T-helper 2 cell treated with Interferon-gamma antibody and Interleukin-4, amounts not matched to agents 5 μg/mL and 100 μg/mL, for 36 hours (primary cell): ENCODE measurements around the gene ARMH4.
"Not testable (repeated sequence)": the region's sequence is repeated elsewhere in the genome, so short reads cannot be mapped to it uniquely, and the experiment has no call there.

Experiments
- DNase-seq: peaks from one replicate; pipeline ENCODE4 v3.0.0; 2021; ENCODE audit warnings: low spot score
- H3K27ac Mint-ChIP-seq: one replicate; pipeline ENCODE4 v1.8.0; 2021; ENCODE audit warnings: mild to moderate bottlenecking, mixed read lengths
- H3K27me3 Mint-ChIP-seq: one replicate; pipeline ENCODE4 v1.8.0; 2021; ENCODE audit warnings: low read depth, mixed read lengths
- H3K36me3 Mint-ChIP-seq: one replicate; pipeline ENCODE4 v1.8.0; 2021; ENCODE audit warnings: low read depth, mixed read lengths
- H3K4me1 Mint-ChIP-seq: one replicate; pipeline ENCODE4 v1.8.0; 2021; ENCODE audit warnings: low read depth, mixed read lengths
- H3K4me3 Mint-ChIP-seq: one replicate; pipeline ENCODE4 v1.8.0; 2022; ENCODE audit warnings: mild to moderate bottlenecking, moderate library complexity, mixed read lengths
- H3K9me3 Mint-ChIP-seq: one replicate; pipeline ENCODE4 v1.8.0; 2021; ENCODE audit warnings: mixed read lengths

The ARMH4 gene

GRCh38 chr14:58131386-58131785 lies 20.6 kb downstream of the ARMH4 start:
- H3K4me3 Mint-ChIP-seq: no peak overlapping the region
- peaks cover 5% of the 10 kb centered on the region for H3K27me3 Mint-ChIP-seq
- DNase-seq: no peak
- no peaks in the 10 kb centered on the region for H3K4me1 Mint-ChIP-seq
- no peak overlapping the region for H3K27ac Mint-ChIP-seq
- H3K36me3 Mint-ChIP-seq: no peaks in the 10 kb centered on the region
- H3K9me3 Mint-ChIP-seq: no peaks in the 10 kb centered on the region

DNA sequence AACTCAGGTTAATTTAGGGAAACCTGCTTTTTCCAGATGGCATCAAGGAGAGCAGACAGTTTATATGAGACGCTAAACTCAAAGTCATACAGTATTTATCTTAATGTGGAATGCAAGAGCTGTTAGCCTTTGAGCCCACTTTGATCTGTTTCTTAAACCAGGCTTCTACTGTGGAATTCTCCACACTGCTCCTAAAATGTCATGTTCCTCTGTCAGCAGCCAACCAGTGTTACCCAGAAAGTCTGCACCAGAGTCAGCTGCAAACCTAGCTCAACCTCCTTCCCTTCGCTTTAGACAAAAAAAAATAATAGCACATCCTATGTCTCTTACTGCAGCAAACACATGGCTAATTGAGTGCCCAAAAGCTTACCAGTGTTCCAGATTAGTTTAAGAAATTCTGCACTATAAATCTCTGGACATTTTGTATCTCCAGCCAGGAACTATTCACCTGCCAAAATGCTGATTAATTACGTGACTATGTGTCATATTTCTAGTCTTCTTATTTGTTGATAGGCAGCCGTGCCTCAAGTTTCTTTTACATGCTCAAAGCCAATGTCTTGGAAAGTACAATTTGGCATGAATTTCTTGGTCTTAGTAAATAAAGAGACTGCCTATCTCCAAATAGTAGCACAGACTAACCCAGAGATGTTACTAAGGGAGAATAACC lies 21.8 kb downstream of the ARMH4 start:
- no peak overlapping the region for H3K27ac Mint-ChIP-seq
- H3K27me3 Mint-ChIP-seq: no peaks in the 10 kb centered on the region
- H3K36me3 Mint-ChIP-seq: peaks cover 2% of the 10 kb centered on the region
- H3K4me3 Mint-ChIP-seq: no peak overlapping the region
- no peaks in the 10 kb centered on the region for H3K4me1 Mint-ChIP-seq
- H3K9me3 Mint-ChIP-seq: peaks cover 10% of the 10 kb centered on the region
- DNase-seq: no peak

GRCh38 chr14:58129208-58129607 lies 22.8 kb downstream of the ARMH4 start:
- H3K4me1 Mint-ChIP-seq: no peaks in the 10 kb centered on the region
- H3K36me3 Mint-ChIP-seq: peaks cover 2% of the 10 kb centered on the region
- peaks cover 10% of the 10 kb centered on the region for H3K9me3 Mint-ChIP-seq
- DNase-seq: no peak
- no peak overlapping the region for H3K4me3 Mint-ChIP-seq
- no peaks in the 10 kb centered on the region for H3K27me3 Mint-ChIP-seq
- H3K27ac Mint-ChIP-seq: no peak overlapping the region

- H3K4me1 Mint-ChIP-seq: no peaks in the 10 kb centered on the region
- no peak overlapping the region for H3K27ac Mint-ChIP-seq
- no peaks in the 10 kb centered on the region for H3K27me3 Mint-ChIP-seq
Observed at GRCh38 chr14:58128416-58128815, 23.6 kb downstream of the ARMH4 start.

GRCh38 chr14:58122546-58122945 lies 29.5 kb downstream of the ARMH4 start:
- H3K27ac Mint-ChIP-seq, DNase-seq, H3K4me3 Mint-ChIP-seq, H3K36me3 Mint-ChIP-seq, H3K4me1 Mint-ChIP-seq, H3K27me3 Mint-ChIP-seq: not testable (repeated sequence)
- H3K9me3 Mint-ChIP-seq: peaks cover 10% of the 10 kb centered on the region

More at GRCh38 chr14:58128416-58128815, 23.6 kb downstream of the ARMH4 start:
- Mint-ChIP-seq H3K36me3 (peaks cover 2% of the 10 kb centered on the region), H3K9me3 (peaks cover 10% of the 10 kb centered on the region), H3K4me3 (no peak overlapping the region)
- DNase-seq: no peak

- Mint-ChIP-seq H3K27me3 (peaks cover 7% of the 10 kb centered on the region), H3K36me3 (peaks cover 2% of the 10 kb centered on the region), H3K9me3 (peaks cover 10% of the 10 kb centered on the region), H3K4me3 (no peak overlapping the region), H3K27ac (no peak overlapping the region), H3K4me1 (no peaks in the 10 kb centered on the region)
- DNase-seq: no peak
Observed at GRCh38 chr14:58121530-58122186, 30.4 kb downstream of the ARMH4 start.

- Mint-ChIP-seq H3K27me3 (peaks cover 17% of the 10 kb centered on the region), H3K4me1 (no peaks in the 10 kb centered on the region), H3K27ac (no peak overlapping the region), H3K36me3 (no peaks in the 10 kb centered on the region), H3K4me3 (no peak overlapping the region), H3K9me3 (no peaks in the 10 kb centered on the region)
- DNase-seq: no peak
Observed at GRCh38 chr14:58119381-58119780, 32.6 kb downstream of the ARMH4 start.

DNA sequence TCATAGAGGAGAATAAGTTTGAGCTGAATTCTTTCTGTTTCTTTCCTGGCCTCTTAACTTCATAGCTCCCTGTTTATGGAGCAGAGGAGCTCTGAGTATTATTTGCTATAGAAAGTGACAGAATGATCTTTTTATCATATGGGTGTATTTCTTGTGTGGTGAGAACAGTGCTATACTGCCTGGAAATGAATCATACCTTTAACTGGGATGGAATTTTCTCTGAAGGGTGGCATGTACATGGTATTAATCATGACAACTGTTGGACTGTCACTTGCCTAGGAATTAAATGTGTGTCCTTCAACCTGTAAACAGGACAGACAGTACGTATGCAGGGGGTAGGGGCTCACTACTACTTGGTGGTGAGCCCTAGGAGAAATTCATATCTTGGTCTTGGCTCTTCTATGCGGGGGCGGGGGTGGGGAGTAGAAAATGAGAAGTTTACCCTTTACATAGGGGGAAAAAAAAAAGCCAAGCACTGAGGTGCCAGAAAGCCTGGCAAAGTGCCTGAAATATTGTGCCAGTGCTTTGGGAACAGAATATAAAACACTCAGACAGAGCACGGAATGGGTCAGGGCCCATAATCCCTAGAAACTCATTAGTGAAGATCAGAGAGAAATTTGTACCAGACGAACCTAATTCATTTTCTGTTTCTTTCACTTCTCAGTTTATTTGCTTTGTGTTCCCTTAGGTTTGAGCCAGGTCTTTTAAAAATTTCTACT lies 33.8 kb downstream of the ARMH4 start:
- H3K4me3 Mint-ChIP-seq: no peak overlapping the region
- H3K9me3 Mint-ChIP-seq: no peaks in the 10 kb centered on the region
- peaks cover 20% of the 10 kb centered on the region for H3K27me3 Mint-ChIP-seq
- H3K36me3 Mint-ChIP-seq: no peaks in the 10 kb centered on the region
- H3K27ac Mint-ChIP-seq: no peak overlapping the region
- DNase-seq: no peak
- H3K4me1 Mint-ChIP-seq: no peaks in the 10 kb centered on the region

DNA sequence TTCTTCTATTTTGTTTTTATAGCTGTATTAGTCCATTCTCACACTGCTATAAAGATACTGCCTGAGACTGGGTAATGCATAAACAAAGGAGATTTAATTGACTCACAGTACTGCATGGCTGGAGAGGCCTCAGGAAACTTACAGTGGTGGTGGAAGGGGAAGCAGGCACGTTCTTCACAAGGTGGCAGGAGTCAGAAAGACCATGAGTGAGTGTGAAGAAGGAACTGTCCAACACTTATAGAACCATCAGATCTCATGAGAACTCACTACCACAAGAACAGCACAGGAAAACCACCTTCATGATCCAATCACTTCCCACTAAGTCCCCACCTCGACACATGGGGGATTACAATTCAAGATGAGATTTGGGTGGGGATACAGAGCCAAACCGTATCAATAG lies 42.3 kb downstream of the ARMH4 start:
- DNase-seq: no peak
- no peak overlapping the region for H3K27ac Mint-ChIP-seq
- peaks cover 36% of the 10 kb centered on the region for H3K27me3 Mint-ChIP-seq
- H3K9me3 Mint-ChIP-seq: no peaks in the 10 kb centered on the region
- H3K4me3 Mint-ChIP-seq: no peak overlapping the region
- no peaks in the 10 kb centered on the region for H3K36me3 Mint-ChIP-seq
- no peaks in the 10 kb centered on the region for H3K4me1 Mint-ChIP-seq

GRCh38 chr14:58108717-58109116 lies 43.3 kb downstream of the ARMH4 start:
- H3K4me3 Mint-ChIP-seq: no peak overlapping the region
- H3K4me1 Mint-ChIP-seq: no peaks in the 10 kb centered on the region
- no peak for DNase-seq
- H3K27me3 Mint-ChIP-seq: peaks cover 38% of the 10 kb centered on the region
- H3K36me3 Mint-ChIP-seq: no peaks in the 10 kb centered on the region
- no peaks in the 10 kb centered on the region for H3K9me3 Mint-ChIP-seq
- H3K27ac Mint-ChIP-seq: no peak overlapping the region

GRCh38 chr14:58107947-58108552 lies 44.0 kb downstream of the ARMH4 start:
- no peaks in the 10 kb centered on the region for H3K36me3 Mint-ChIP-seq
- no peaks in the 10 kb centered on the region for H3K4me1 Mint-ChIP-seq
- no peaks in the 10 kb centered on the region for H3K9me3 Mint-ChIP-seq
- no peak overlapping the region for H3K4me3 Mint-ChIP-seq
- H3K27me3 Mint-ChIP-seq: peaks cover 35% of the 10 kb centered on the region
- H3K27ac Mint-ChIP-seq: no peak overlapping the region
- DNase-seq: no peak

DNA sequence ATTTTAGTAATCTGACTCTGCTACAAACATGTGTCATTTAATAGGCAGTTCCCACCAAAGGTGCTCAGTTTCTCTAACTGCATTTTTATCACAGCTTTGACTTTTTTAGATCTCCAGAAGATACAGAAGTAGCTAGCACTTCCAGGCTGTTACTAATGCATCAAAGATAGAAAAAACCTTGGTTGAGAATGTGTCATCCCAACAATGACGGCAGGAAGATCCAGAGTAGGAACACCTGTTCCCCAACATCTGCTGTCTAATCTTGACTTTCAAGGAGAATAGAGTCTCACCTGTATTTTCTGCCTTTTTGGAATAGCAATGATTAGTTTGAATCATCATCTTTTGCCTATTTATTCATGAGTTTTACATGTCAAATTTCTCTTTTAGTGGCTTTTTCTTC lies 45.0 kb downstream of the ARMH4 start:
- H3K27me3 Mint-ChIP-seq: peaks cover 27% of the 10 kb centered on the region

GRCh38 chr14:58106446-58106845 lies 45.6 kb downstream of the ARMH4 start:
- no peak for DNase-seq
- Mint-ChIP-seq H3K36me3 (no peaks in the 10 kb centered on the region), H3K4me1 (no peaks in the 10 kb centered on the region), H3K4me3 (no peak overlapping the region), H3K9me3 (no peaks in the 10 kb centered on the region), H3K27me3 (peaks cover 22% of the 10 kb centered on the region), H3K27ac (no peak overlapping the region)

More for the DNA sequence above, 45.0 kb downstream of the ARMH4 start:
- no peaks in the 10 kb centered on the region for H3K36me3 Mint-ChIP-seq
- H3K4me3 Mint-ChIP-seq: no peak overlapping the region
- no peaks in the 10 kb centered on the region for H3K9me3 Mint-ChIP-seq
- H3K27ac Mint-ChIP-seq: no peak overlapping the region
- no peaks in the 10 kb centered on the region for H3K4me1 Mint-ChIP-seq
- DNase-seq: no peak

DNA sequence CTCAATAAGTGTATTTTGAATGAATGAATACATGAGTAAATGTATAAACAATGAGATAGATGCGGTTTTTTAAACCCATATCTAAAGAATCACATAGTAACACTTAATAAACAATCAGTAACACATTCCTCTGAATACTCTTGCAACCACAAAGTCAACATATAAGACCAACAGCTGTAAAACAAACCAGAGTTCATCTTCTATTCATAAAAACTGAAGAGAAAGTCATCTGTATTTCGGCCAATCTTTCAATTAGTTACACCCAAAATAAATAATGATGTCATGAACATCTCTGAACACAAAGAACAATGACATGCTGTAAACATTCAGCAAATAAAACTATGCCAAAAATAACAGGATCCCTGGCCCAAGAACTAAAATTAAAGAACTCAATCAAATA lies 47.2 kb downstream of the ARMH4 start:
- H3K36me3 Mint-ChIP-seq: no peaks in the 10 kb centered on the region
- no peak for DNase-seq
- H3K4me1 Mint-ChIP-seq: no peaks in the 10 kb centered on the region
- H3K4me3 Mint-ChIP-seq: no peak overlapping the region
- no peak overlapping the region for H3K27ac Mint-ChIP-seq
- H3K9me3 Mint-ChIP-seq: no peaks in the 10 kb centered on the region
- H3K27me3 Mint-ChIP-seq: peaks cover 21% of the 10 kb centered on the region
